ENCODE measurements around the gene RAB40AL.
"Not testable (repeated sequence)": the region's sequence is repeated elsewhere in the genome, so short reads cannot be mapped to it uniquely, and the experiment has no call there.

The RAB40AL gene, protein sequence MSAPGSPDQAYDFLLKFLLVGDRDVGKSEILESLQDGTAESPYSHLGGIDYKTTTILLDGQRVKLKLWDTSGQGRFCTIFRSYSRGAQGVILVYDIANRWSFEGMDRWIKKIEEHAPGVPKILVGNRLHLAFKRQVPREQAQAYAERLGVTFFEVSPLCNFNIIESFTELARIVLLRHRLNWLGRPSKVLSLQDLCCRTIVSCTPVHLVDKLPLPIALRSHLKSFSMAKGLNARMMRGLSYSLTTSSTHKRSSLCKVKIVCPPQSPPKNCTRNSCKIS

GRCh38 chrX:102936972-102937371 is at the start of gene RAB40AL:
RAB40AL (plus strand) TSS chrX:102937272; CDS start chrX:102937319, 47 bp downstream.
- DNase-seq: not testable (repeated sequence)

GRCh38 chrX:102887687-102888086 is 49.4 kb upstream of the RAB40AL start:
- DNase-seq: no peak

GRCh38 chrX:102892103-102892502 is 45.0 kb upstream of the RAB40AL start:
- DNase-seq: no peak

- no peak for DNase-seq
These were observed 36.8 kb upstream of the RAB40AL start for GRCh38 chrX:102899940-102900916.

DNA sequence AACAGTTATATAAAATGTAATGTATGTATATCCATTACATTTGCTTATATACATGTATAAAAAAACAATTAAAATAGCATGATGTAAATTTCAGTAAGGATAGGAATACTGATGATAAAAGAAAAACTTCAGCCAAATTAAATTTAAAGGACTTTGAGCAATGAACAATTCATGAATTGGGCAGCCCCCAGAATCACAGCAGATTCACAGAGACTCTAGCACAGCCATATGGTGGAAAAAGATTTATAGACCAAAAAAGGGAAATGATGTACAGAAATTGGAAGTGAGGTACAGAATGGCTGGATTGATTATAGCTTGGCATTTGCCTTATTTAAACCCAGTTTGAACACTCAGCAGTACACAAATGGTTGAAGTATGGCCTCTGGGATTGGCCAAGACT is 34.7 kb upstream of the RAB40AL start:
- no peak for DNase-seq

- no peak for DNase-seq
These were observed 5.9 kb upstream of the RAB40AL start for GRCh38 chrX:102930990-102931756.

DNA sequence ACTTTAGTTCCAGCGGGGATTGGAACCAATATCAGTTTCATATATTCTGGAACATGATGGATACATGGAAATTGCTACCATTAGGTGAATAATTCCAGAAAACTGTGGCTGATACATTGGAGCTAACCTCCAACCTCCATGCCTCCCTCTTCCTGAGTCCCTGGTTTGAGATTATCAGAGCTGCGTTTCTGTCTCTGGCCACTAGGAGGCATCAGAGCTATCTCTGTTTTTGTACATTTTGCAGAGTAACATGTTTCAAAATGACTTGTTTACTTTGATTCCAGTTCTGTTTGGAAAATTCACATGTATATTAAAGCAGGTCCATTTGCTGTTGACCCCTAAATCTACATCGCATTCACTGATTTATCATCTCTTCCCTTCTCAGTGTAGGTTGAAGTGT is 2.4 kb upstream of the RAB40AL start:
- DNase-seq: no peak

GRCh38 chrX:102950908-102951866 is 14.1 kb downstream of the RAB40AL start:
- peak; percentile 31 for DNase-seq

- DNase-seq: no peak
These were observed 20.7 kb downstream of the RAB40AL start for GRCh38 chrX:102957751-102958150.

- no peak for DNase-seq
These were observed 21.7 kb downstream of the RAB40AL start for GRCh38 chrX:102958794-102959193.

- DNase-seq: no peak
These were observed 22.4 kb downstream of the RAB40AL start for GRCh38 chrX:102959471-102959870.

- no peak for DNase-seq
These were observed 26.9 kb downstream of the RAB40AL start for GRCh38 chrX:102963955-102964354.

- no peak for DNase-seq
These were observed 27.9 kb downstream of the RAB40AL start for GRCh38 chrX:102964940-102965339.

GRCh38 chrX:102966701-102967100 is 29.6 kb downstream of the RAB40AL start:
- no peak for DNase-seq

- DNase-seq: no peak
These were observed 31.1 kb downstream of the RAB40AL start for GRCh38 chrX:102968216-102968615.

DNA sequence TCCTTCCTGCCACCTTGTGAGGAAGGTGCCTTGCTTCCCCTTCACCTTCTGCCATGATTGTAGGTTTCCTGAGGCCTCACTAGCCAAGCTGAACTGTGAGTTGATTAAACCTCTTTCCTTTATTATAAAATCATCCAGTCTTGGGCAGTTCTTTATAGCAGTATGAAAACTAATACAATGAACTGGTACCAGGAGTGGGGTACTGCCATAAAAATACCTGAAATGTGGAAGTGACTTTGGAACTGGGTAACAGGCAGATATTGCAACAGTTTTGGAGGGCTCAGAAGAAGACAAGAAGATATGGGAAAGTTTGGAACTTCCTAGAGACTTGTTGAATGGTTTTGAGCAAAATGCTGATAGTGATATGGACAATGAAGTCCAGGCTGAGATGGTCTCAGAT is 34.5 kb downstream of the RAB40AL start:
- not testable (repeated sequence) for DNase-seq

- no peak for DNase-seq
These were observed 37.9 kb downstream of the RAB40AL start for GRCh38 chrX:102975016-102975415.

DNA sequence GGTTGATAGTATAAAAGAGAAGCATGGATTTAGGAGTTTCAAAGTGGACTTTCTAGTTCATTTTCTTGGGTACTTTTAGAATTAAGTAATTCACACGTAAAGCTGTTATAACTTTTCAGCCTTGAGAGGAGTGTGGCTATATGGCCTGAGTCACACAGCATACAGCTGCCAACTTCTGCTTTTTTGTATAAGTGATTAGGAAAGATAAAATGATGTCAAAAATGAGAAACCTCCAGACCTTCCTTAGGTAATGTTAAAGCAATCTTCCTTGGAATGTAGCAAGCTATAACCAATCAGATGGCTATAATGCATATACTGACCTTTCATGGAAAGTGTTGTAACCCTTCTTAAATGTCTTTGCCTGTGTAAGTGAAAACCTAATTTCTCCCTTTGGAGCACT is 39.2 kb downstream of the RAB40AL start:
- no peak for DNase-seq

DNA sequence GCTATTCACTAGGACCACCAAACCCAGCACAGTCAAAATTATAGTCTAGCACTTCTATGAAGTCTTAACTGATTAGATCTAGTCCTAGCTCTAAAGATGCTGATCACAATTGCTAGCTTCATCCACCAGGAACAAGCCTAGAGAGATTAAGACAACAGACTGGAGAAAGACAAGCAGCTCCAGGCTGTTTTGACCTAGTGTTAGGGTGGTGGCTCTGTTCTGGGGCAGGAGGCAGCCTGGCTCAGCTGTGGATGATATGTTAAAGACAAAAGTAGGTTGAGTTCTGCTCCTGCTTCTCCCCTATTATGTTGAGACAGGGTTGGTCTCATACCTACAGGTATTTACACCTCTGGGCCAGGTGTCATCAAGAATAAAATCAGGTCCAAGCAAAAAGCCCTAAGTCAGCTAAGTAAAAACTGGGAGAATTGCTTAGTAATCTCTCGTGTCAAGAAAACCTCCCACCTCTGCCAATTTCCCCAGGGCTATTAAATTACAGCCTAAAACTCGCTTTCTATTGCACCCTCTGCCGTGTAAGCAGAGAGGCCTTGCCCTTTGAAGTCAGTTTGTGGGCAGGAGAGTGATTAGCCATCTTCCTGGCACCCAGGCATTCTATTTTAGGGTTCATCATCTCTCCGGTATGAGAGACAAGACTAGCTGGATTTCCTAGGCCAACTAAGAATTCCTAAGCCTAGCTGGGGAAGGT is 39.9 kb downstream of the RAB40AL start:
- DNase-seq: no peak

DNA sequence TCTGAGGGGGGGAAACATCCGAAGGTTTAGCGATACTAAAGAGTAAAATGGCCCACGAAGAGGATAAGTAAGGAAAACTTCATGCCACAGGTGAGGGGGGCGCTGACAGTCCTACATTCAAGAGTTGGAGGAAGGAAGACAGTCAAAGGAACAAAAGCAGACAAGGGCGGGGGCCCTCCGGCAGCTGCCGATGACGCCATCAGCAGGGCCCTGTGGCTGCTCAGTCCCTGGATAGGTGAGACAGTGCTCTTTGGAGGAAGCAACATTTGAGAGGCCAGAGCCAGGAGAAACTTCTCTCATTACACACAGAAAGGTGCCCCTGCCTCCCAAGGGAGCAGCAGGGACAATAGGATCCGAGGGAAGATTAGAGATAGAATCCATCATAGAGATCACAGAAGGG is 41.5 kb downstream of the RAB40AL start:
- no peak for DNase-seq

DNA sequence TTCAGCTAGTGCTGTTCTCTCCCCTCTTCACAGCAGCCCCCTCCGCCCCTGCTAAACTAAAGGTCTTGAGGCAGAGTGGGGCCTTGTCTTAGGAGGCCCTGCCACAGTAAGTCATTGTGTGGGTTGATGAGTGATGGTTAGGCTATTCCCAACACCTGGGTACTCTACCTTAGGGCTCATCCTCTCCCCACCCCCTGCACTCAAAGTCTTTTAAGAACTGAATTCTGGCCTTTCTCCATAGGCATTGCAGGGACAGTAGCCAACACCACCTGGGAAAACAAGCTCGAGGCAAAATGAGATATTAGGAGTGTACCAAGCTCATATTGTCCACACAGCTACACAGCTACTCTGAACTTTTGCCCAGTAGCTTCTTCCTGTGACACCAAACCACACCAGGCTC is 42.5 kb downstream of the RAB40AL start:
- no peak for DNase-seq

Measured in NCI-H774 (cell line).